ENCODE measurements around the gene ITGB3.

Gene ITGB3

GRCh38 chr17:47291242-47291873, 37.7 kb downstream of the ITGB3 start:
- in situ Hi-C loops (cut with HindIII; ENCODE audit: low sequenced_read_pairs) = no loop called here
- no peak for TF ChIP-seq CTCF (IDR thresholded peaks at IDR 0.05; ENCODE audit: low read depth, low read length, missing control alignments)
- no peak overlapping the region for H3K4me3 ChIP-seq (ENCODE audit: low read depth, low read length)
- no peak for DNase-seq (ENCODE audit: low read depth)

GRCh38 chr17:47292206-47292605, 38.6 kb downstream of the ITGB3 start:
- in situ Hi-C loops (cut with HindIII; ENCODE audit: low sequenced_read_pairs) = no loop called here
- DNase-seq (ENCODE audit: low read depth) = no peak
- TF ChIP-seq CTCF (IDR thresholded peaks at IDR 0.05; ENCODE audit: low read depth, low read length, missing control alignments) = no peak

DNA sequence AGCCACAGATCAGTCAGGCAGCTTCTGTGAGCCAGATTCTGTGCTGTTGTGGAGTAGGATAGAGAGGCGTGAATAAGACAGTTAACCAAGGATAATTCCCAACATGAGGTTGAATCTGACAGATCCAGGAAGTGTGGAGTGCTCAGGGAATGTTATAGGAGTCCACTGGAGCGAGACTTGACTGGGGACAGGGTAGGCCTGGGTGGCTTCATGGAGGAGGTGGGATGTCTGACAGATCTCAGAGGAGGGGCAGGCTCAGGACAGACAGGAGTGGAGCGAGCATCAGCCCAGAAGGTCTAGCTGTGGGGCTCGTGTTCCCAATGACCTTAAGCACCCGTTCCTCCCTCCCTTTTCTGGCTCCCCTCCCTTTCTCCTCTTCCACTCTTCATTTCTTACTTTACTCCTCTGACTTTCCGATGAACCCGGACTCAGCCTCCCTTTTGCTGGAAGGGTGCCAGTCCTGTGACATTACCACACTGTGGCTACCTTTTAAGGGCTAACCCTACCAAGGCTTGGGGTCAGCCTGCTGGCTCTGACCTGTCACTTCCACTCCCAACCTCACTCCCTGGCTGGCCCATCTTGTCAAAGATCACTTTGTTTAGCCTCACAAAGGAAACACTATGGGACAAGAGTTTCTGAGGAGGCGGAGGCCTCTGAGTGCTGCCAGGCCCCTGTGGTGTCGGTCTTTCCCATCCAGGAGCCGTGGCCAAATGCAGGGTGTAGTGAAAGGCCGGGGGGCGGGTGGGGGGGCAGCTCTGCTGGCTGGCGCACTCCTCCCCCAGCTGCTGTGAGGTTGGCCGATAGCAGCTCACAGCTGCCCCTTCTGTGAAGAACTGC, 41.6 kb downstream of the ITGB3 start:
- DNase-seq (ENCODE audit: low read depth) = no peak
- no peak for TF ChIP-seq CTCF (IDR thresholded peaks at IDR 0.05; ENCODE audit: low read depth, low read length, missing control alignments)
- H3K4me3 ChIP-seq (ENCODE audit: low read depth, low read length) = no peak overlapping the region
- in situ Hi-C loops (cut with HindIII; ENCODE audit: low sequenced_read_pairs) = no loop called here

More at GRCh38 chr17:47292206-47292605, 38.6 kb downstream of the ITGB3 start:
- H3K4me3 ChIP-seq (ENCODE audit: low read depth, low read length) = no peak overlapping the region

GRCh38 chr17:47295874-47296255, 42.2 kb downstream of the ITGB3 start:
- no peak overlapping the region for H3K4me3 ChIP-seq (ENCODE audit: low read depth, low read length)
- TF ChIP-seq CTCF (IDR thresholded peaks at IDR 0.05; ENCODE audit: low read depth, low read length, missing control alignments) = no peak
- no peak for DNase-seq (ENCODE audit: low read depth)
- in situ Hi-C loops (cut with HindIII; ENCODE audit: low sequenced_read_pairs) = no loop called here

- in situ Hi-C loops (cut with HindIII; ENCODE audit: low sequenced_read_pairs) = no loop called here
- DNase-seq (ENCODE audit: low read depth) = no peak
Observed at GRCh38 chr17:47297661-47298400, 44.2 kb downstream of the ITGB3 start.

More at GRCh38 chr17:47297661-47298400, 44.2 kb downstream of the ITGB3 start:
- TF ChIP-seq CTCF (IDR thresholded peaks at IDR 0.05; ENCODE audit: low read depth, low read length, missing control alignments) = no peak
- H3K4me3 ChIP-seq (ENCODE audit: low read depth, low read length) = no peak overlapping the region
